CD14-positive monocyte (primary cell): Measurements from ENCODE around the gene LRPPRC. TPM values are rescaled to one million over a fixed set of nuclear protein-coding genes. Genes with fewer than 3 reads are reported as not detected.
A peak's percentile ranks its signal among the peaks of the same experiment; 100 is the strongest.

Experiments used
- DNase-seq, 3 donors: peaks; one replicate each; pipeline ENCODE4 v3.0.0-alpha.2; 2011 to 2022
- H2AFZ ChIP-seq: 2 replicates; pipeline ENCODE4 v1.6.0; 2012; ENCODE audit warnings: mild to moderate bottlenecking, low read depth, low read length, inconsistent platforms; ENCODE audit not compliant: insufficient read depth, poor library complexity, severe bottlenecking
- H3K27ac ChIP-seq, 2 donors: 1 replicate in 1 of 2; 2 replicates in 1 of 2; pipeline ENCODE4 v1.5.1; 2012 to 2013; ENCODE audit warnings: low read length in 2 of 2, control low read depth in 1 of 2, inconsistent platforms in 1 of 2, low read depth in 1 of 2, mild to moderate bottlenecking in 1 of 2
- H3K27me3 ChIP-seq, 2 donors: one replicate each; pipeline versions ENCODE4 v1.6.0 to v1.6.1; 2011 to 2013; ENCODE audit warnings: low read length in 2 of 2; ENCODE audit not compliant: control insufficient read depth in 2 of 2, insufficient read depth in 2 of 2
- H3K36me3 ChIP-seq, 2 donors: replicated peaks in 1 of 2; 1 replicate in 1 of 2; 2 replicates in 1 of 2; pipeline versions ENCODE4 v1.5.1 to v1.6.1; 2012 to 2013; ENCODE audit warnings: low read length in 2 of 2, control low read depth in 1 of 2, inconsistent platforms in 1 of 2, mild to moderate bottlenecking in 1 of 2; ENCODE audit not compliant: insufficient read depth in 2 of 2, control insufficient read depth in 1 of 2
- H3K4me1 ChIP-seq, 2 donors: 1 replicate in 1 of 2; 2 replicates in 1 of 2; pipeline versions ENCODE4 v1.5.1 to v1.6.1; 2012 to 2013; ENCODE audit warnings: low read length in 2 of 2, control low read depth in 1 of 2, inconsistent platforms in 1 of 2, mild to moderate bottlenecking in 1 of 2, moderate library complexity in 1 of 2; ENCODE audit not compliant: insufficient read depth in 2 of 2, control insufficient read depth in 1 of 2
- H3K4me2 ChIP-seq: replicated peaks from 2 replicates; pipeline ENCODE3; 2012; ENCODE audit warnings: low read length, moderate library complexity, mild to moderate bottlenecking; ENCODE audit not compliant: poor library complexity, severe bottlenecking; ENCODE audit errors: extremely low read depth
- H3K4me3 ChIP-seq, 3 experiments: fragments of 200-600 bp in 1 of 3; sonication (generic) in 1 of 3; replicated peaks in 1 of 3; 1 replicate in 2 of 3; 2 replicates in 1 of 3; pipeline ENCODE4 v1.5.1; 2011 to 2013; ENCODE audit warnings: low read length in 3 of 3, mild to moderate bottlenecking in 3 of 3, control low read depth in 2 of 3, low read depth in 2 of 3, inconsistent platforms in 1 of 3, moderate library complexity in 1 of 3
- H3K79me2 ChIP-seq: 2 replicates; pipeline ENCODE4 v1.6.0; 2012; ENCODE audit warnings: mild to moderate bottlenecking, control low read depth, inconsistent platforms, low read length, moderate library complexity; ENCODE audit not compliant: insufficient read depth
- H3K9ac ChIP-seq: 2 replicates; pipeline ENCODE4 v1.6.0; 2017; ENCODE audit warnings: low read length, mild to moderate bottlenecking; ENCODE audit not compliant: insufficient read depth, poor library complexity, severe bottlenecking
- H3K9me3 ChIP-seq, 2 donors: replicated peaks in 1 of 2; 1 replicate in 1 of 2; 2 replicates in 1 of 2; pipeline versions ENCODE4 v1.5.1 to v1.6.1; 2012 to 2013; ENCODE audit warnings: low read length in 2 of 2, control low read depth in 1 of 2; ENCODE audit not compliant: control insufficient read depth in 1 of 2, insufficient read depth in 1 of 2
- H4K20me1 ChIP-seq: 2 replicates; pipeline ENCODE4 v1.6.0; 2012; ENCODE audit warnings: mild to moderate bottlenecking, low read length, control low read depth, moderate library complexity; ENCODE audit not compliant: insufficient read depth
- H3K27ac Mint-ChIP-seq, 7 donors: one replicate each; pipeline ENCODE4 v1.8.0; 2020; ENCODE audit warnings: mild to moderate bottlenecking in 7 of 7, mixed read lengths in 7 of 7, moderate library complexity in 6 of 7, inconsistent platforms in 2 of 7
- H3K27me3 Mint-ChIP-seq, 3 donors: one replicate each; pipeline ENCODE4 v1.8.0; 2021 to 2022; ENCODE audit warnings: low read depth in 3 of 3, mild to moderate bottlenecking in 3 of 3, mixed read lengths in 3 of 3, moderate library complexity in 3 of 3, inconsistent platforms in 1 of 3
- H3K36me3 Mint-ChIP-seq, 2 donors: one replicate each; pipeline ENCODE4 v1.8.0; 2020; ENCODE audit warnings: mixed read lengths in 2 of 2, inconsistent platforms in 1 of 2, mild to moderate bottlenecking in 1 of 2
- H3K4me1 Mint-ChIP-seq: one replicate; pipeline ENCODE4 v1.8.0; 2020; ENCODE audit warnings: mild to moderate bottlenecking, mixed read lengths
- H3K4me3 Mint-ChIP-seq, 2 donors: one replicate each; pipeline ENCODE4 v1.8.0; 2020; ENCODE audit warnings: mild to moderate bottlenecking in 2 of 2, mixed read lengths in 2 of 2, moderate library complexity in 1 of 2
- H3K9me3 Mint-ChIP-seq, 7 donors: one replicate each; pipeline ENCODE4 v1.8.0; 2020 to 2022; ENCODE audit warnings: mixed read lengths in 7 of 7, mild to moderate bottlenecking in 6 of 7, moderate library complexity in 6 of 7, inconsistent platforms in 2 of 7
- WGBS: methylation state at CpG from one replicate; pipeline ENCODE4 v1.1.5; 2013; ENCODE audit warnings: missing lambda C conversion rate; ENCODE audit not compliant: insufficient coverage; 5-methylcytosine and 5-hydroxymethylcytosine counted together
- intact Hi-C, 2 donors: fragments of 100-400 bp; cut with micrococcal nuclease; formaldehyde crosslinking; loops; one replicate each; pipeline versions ENCODE4 v1.15.0 to v1.15.1; 2023
- polyA plus RNA-seq, 3 donors: library from polyadenylated mRNA; depleted of rRNA in 1 of 3; unstranded in 2 of 3; stranded (reverse) in 1 of 3; fragments of 300-500 nt in 2 of 3; fragments of >200 nt in 1 of 3; fragmentation: Illumina TruSeq in 2 of 3; gene quantifications; 1 replicate in 2 of 3; 2 replicates in 1 of 3; pipeline ENCODE4 v1.2.3, GENCODE V29; 2012 to 2021
- TF ChIP-seq, protein P1 (sequence below): fragments of 200-600 bp; IDR thresholded peaks from one replicate; pipeline ENCODE4 v1.8.0; 2022; ENCODE audit warnings: antibody characterized with exemption, mild to moderate bottlenecking

Gene LRPPRC
- polyA plus RNA-seq, 3 donors = 15.5 to 25.0 (median 24.8) TPM

DNA sequence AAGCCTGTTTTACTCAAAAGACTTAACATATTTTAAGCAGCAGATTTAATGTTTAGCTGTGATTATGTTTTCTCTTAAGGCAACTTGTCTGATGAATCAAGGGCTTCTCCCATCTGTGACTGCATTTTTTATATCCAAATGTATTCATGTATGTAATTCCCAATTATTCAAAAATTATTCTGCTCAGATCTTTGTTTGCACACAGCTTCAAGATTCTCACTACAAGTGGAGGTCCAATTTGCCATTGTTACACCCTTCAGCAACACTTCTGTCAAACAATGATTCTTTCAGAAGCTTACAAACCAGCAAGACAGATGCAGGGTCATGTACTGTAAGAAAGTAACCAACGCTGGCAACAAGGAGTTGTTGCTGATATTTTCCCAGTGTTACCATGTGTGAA, 5.9 kb upstream of the LRPPRC start:
- Histone ChIP-seq H3K4me3 (no peak overlapping the region), H3K27ac (no peak overlapping the region), H3K36me3 (no peaks in the 10 kb centered on the region), H3K9ac (no peak overlapping the region), H3K4me1 (peaks cover 0 to under 1% of the 10 kb centered on the region in 2 donors), H3K79me2 (no peaks in the 10 kb centered on the region), H3K4me2 (no peak overlapping the region), H3K27me3 (no peaks in the 10 kb centered on the region), H2AFZ (no peak overlapping the region), H3K9me3 (no peaks in the 10 kb centered on the region), H4K20me1 (no peaks in the 10 kb centered on the region)
- no peak for DNase-seq
- peaks cover 8% of the 10 kb centered on the region for H3K4me1 Mint-ChIP-seq
- H3K4me3 Mint-ChIP-seq = no peak overlapping the region
- no CpG with 5 or more reads among the region's 1 CpG for WGBS
- no peaks in the 10 kb centered on the region for H3K36me3 Mint-ChIP-seq
- no peak overlapping the region for H3K27ac Mint-ChIP-seq
- TF ChIP-seq, protein P1, sequence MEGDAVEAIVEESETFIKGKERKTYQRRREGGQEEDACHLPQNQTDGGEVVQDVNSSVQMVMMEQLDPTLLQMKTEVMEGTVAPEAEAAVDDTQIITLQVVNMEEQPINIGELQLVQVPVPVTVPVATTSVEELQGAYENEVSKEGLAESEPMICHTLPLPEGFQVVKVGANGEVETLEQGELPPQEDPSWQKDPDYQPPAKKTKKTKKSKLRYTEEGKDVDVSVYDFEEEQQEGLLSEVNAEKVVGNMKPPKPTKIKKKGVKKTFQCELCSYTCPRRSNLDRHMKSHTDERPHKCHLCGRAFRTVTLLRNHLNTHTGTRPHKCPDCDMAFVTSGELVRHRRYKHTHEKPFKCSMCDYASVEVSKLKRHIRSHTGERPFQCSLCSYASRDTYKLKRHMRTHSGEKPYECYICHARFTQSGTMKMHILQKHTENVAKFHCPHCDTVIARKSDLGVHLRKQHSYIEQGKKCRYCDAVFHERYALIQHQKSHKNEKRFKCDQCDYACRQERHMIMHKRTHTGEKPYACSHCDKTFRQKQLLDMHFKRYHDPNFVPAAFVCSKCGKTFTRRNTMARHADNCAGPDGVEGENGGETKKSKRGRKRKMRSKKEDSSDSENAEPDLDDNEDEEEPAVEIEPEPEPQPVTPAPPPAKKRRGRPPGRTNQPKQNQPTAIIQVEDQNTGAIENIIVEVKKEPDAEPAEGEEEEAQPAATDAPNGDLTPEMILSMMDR = no peak
- H3K27me3 Mint-ChIP-seq = peaks cover 1 to 19% (median 13%) of the 10 kb centered on the region in 3 donors
- peaks cover 0 to 4% (median 0%) of the 10 kb centered on the region in 7 donors for H3K9me3 Mint-ChIP-seq
- intact Hi-C loops = no loop called here

DNA sequence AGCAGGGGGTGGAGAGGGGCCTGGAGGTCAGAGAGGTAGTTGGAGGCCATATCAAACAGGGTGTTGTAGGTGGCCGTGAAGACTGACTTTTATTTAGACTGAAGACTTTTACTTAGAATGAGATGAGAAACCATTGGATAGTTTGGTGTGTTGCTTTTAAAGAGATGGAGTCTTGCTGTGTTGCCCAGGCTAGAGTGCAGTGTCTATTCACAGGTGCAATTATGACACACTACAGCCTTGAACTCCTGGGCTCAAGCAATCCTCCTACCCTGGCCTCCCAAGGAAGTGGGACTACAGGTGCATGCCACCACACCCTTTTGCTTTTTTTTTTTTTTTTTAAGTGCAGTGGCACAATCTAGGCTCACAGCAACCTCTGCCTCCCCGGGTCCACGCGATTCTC, 2.5 kb upstream of the LRPPRC start:
- H3K9me3 Mint-ChIP-seq = peaks cover 0 to 4% (median 0%) of the 10 kb centered on the region in 7 donors
- peaks cover 0 to 1% of the 10 kb centered on the region in 2 donors for H3K36me3 ChIP-seq
- intact Hi-C loops = loop anchor here (5.0 to 10.0 kb wide), 6 partner anchors 167 to 1617 kb away; partner anchors contain the start of genes PPM1B (in 2 of the 2), CAMKMT (in 1 of the 2), DYNC2LI1 (in 1 of the 2) and PREPL (in 1 of the 2)
- no peaks in the 10 kb centered on the region for H3K27me3 ChIP-seq
- peaks cover 10 to 21% of the 10 kb centered on the region in 2 donors for H3K4me1 ChIP-seq
- no peak overlapping the region for H3K27ac Mint-ChIP-seq
- H3K4me2 ChIP-seq = no peak overlapping the region
- H3K4me3 ChIP-seq = no peak overlapping the region
- H3K27ac ChIP-seq = no peak overlapping the region
- H2AFZ ChIP-seq = peak overlapping the region; percentile 51
- peaks cover 1 to 11% (median 11%) of the 10 kb centered on the region in 3 donors for H3K27me3 Mint-ChIP-seq
- no peak overlapping the region for H3K9ac ChIP-seq
- no CpG with 5 or more reads among the region's 4 CpGs for WGBS
- TF ChIP-seq, protein P1 = no peak
- no peak overlapping the region for H3K4me3 Mint-ChIP-seq
- H3K36me3 Mint-ChIP-seq = peaks cover 4 to 5% of the 10 kb centered on the region in 2 donors
- peaks cover 10% of the 10 kb centered on the region for H4K20me1 ChIP-seq
- H3K79me2 ChIP-seq = peaks cover 25% of the 10 kb centered on the region
- no peak for DNase-seq
- H3K9me3 ChIP-seq = no peaks in the 10 kb centered on the region
- peaks cover 25% of the 10 kb centered on the region for H3K4me1 Mint-ChIP-seq
